ENCODE results near the gene MB.

MB gene

GRCh38 chr22:35577799-35578659 is 39.1 kb downstream of the MB start:
- no peak for DNase-seq (ENCODE audit: low read depth)
- no peak for TF ChIP-seq CTCF (IDR thresholded peaks at IDR 0.05; ENCODE audit: insufficient read depth, low read depth, low read length, missing control alignments)
- no peak overlapping the region for H3K4me3 ChIP-seq (ENCODE audit: low read length)

- no peak for TF ChIP-seq CTCF (IDR thresholded peaks at IDR 0.05; ENCODE audit: insufficient read depth, low read depth, low read length, missing control alignments)
- DNase-seq (ENCODE audit: low read depth): no peak
- no peak overlapping the region for H3K4me3 ChIP-seq (ENCODE audit: low read length)
Observed at GRCh38 chr22:35576671-35577070, 40.5 kb downstream of the MB start.

- no peak for DNase-seq (ENCODE audit: low read depth)
- TF ChIP-seq CTCF (IDR thresholded peaks at IDR 0.05; ENCODE audit: insufficient read depth, low read depth, low read length, missing control alignments): no peak
- no peak overlapping the region for H3K4me3 ChIP-seq (ENCODE audit: low read length)
Observed at GRCh38 chr22:35575116-35575748, 41.9 kb downstream of the MB start.

- no peak for DNase-seq (ENCODE audit: low read depth)
- no peak for TF ChIP-seq CTCF (IDR thresholded peaks at IDR 0.05; ENCODE audit: insufficient read depth, low read depth, low read length, missing control alignments)
- H3K4me3 ChIP-seq (ENCODE audit: low read length): no peak overlapping the region
Observed at GRCh38 chr22:35572556-35572955, 44.6 kb downstream of the MB start.

- DNase-seq (ENCODE audit: low read depth): no peak
- no peak overlapping the region for H3K4me3 ChIP-seq (ENCODE audit: low read length)
- no peak for TF ChIP-seq CTCF (IDR thresholded peaks at IDR 0.05; ENCODE audit: insufficient read depth, low read depth, low read length, missing control alignments)
Observed at GRCh38 chr22:35570686-35571194, 46.4 kb downstream of the MB start.

- no peak for DNase-seq (ENCODE audit: low read depth)
- no peak for TF ChIP-seq CTCF (IDR thresholded peaks at IDR 0.05; ENCODE audit: insufficient read depth, low read depth, low read length, missing control alignments)
- no peak overlapping the region for H3K4me3 ChIP-seq (ENCODE audit: low read length)
Observed at GRCh38 chr22:35569916-35570315, 47.2 kb downstream of the MB start.

All from epithelial cell of esophagus (primary cell).